ENCODE measurements around the gene SAG.

DNA sequence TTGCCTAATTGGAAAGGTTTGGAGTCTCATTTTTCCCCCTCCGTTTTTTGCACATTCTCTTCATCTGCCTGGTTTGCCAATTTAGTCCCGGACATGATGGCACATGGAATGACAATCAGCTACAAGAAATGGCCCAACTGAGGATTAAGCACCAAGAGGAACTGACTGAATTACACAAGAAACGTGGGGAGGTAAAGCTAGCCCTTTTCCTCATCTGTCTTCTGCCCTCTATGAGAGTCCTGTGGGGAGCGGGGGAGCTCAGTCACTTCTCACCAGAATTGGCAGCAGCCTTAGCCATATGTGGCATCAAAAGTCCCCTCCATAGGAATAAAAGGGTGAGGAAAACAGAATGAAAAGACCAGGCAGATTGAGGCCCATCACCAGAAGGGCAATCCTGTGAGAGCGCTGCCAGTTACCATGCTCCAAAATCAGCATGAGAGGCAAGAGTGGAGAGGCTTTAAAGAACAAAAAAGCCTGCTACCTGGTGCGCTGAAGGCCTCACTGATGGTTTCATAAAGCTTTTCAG is 44.5 kb upstream of the SAG start:
- TF ChIP-seq CTCF (IDR thresholded peaks at IDR 0.05): no peak
- no peak for TF ChIP-seq POLR2A (IDR thresholded peaks at IDR 0.05)
